Ammon's horn (tissue), 1 donor: ENCODE data around the gene MUC5AC.

ENCODE experiments used
- DNase-seq: peaks from one replicate; pipeline ENCODE4 v3.0.0-alpha.2; 2016; ENCODE audit warnings: low spot score

MUC5AC gene

DNA sequence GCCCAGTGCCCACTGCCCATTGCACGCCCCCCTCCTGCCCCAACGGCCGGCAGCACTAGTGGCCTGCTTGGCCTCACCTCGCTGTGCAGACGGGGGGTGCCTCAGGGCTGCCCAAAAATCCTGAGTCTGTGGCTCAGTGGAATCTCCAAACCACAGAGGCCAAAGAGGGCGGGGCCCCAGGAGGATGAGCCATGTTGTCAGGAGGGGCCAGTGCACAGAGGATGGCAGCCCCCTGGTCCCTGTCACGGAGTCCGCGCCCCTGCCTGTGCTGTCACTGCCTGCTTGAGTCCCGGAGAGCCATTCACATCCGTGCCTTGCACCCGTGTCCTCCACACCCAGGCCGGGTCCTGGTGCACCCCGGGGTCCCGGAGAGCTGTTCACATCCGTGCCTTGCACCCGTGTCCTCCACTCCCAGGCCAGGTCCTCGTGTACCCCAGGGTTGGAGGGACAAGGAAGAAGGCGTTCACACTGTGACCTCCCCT is 36.4 kb upstream of the MUC5AC start:
- no peak for DNase-seq

DNA sequence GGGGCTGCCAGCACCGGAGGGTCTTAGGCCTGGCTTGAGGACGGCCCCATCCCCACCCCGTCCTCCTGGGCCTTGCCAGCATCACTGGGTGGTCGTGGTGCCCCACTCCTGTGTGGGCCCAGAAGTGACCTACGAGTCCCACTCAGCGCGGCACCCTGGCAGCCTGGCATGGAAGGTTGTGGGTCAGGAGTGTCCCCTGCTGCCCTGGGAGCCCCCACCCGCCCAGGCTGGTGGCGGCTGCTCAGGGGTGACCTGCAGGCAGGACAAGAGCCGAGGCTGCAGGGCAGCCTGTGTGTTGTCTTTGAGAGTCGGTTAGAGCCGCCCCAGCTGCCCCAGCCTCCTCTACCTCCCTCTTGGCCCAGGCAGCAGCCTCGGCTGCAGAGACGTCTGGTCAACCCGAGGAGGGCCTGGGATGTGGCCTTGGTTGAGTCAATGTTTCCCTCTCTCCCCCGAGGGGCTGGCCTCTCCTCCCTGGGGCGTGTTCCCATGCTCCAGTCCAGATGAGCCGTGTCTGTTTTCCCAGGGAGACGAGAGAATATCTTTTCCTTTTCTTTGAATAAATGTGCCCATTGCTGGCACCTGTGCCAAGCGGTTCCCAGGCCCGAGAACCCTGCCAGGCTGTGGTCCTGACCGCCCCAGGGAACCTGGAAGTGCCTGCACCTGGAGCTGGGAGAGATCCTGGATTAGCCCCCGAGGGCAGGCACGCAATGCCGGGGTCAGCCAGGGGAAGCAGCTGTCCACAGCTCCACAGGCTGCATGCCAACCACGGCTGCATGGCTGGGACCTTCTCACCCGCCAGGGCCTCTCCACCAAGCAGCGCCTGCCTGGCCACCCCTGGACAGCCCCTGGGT is 35.7 kb upstream of the MUC5AC start:
- no peak for DNase-seq

DNA sequence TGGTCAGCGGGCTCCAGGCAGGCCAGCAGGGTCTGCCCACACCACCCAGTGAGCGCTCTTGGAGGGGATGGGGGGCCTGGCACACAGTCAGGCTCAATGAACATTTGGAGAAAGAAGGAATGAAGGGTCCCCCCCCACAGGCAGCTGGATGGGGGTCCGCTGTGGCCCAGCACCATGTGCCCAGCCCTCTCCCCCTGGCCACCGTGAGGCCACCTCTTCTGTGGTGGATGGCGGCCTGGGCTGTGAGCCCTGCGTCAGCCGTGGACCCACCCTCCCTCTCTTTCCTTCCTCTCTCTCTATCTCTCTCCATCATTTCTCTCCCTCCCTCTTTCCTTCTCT is 35.1 kb upstream of the MUC5AC start:
- DNase-seq = no peak

DNA sequence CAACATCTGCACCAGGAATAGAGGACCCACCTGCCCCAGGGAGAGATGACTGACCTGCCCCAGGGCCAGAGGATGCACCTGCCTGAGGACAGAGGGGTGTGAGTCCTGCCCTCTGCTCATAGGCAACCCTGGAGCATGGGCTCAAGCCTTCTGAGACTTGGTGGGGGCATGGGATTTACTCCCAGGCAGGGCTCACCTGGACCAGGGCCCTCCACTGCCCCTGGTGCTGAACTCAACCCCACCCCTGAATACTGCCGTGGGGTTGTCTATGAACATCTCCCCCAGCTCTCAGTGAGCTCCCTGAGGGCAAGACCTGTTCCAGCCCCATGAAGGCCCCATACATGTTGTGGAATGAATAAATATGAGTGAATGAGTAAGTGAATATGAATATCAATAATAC is 33.8 kb upstream of the MUC5AC start:
- DNase-seq = no peak

DNA sequence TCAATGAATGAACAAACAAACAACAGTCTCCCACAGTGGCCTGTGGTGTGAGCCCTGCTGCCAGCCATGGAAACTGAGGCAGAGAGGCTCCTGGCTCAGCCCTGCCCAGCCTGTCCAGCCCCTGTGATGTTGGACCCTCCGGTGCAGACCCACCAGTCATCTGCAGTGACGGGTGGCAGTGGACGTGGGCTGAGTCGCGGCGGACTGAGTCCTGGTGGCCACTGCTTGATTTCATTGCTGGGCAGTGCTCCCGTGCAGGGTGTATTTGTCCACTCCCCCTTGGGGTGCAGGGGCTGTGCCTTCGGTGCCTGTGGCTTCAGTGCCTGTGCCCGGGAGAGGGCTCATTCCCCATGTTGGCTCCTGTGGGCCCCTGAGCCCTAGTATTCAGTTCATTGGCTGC is 31.9 kb upstream of the MUC5AC start:
- DNase-seq = no peak

DNA sequence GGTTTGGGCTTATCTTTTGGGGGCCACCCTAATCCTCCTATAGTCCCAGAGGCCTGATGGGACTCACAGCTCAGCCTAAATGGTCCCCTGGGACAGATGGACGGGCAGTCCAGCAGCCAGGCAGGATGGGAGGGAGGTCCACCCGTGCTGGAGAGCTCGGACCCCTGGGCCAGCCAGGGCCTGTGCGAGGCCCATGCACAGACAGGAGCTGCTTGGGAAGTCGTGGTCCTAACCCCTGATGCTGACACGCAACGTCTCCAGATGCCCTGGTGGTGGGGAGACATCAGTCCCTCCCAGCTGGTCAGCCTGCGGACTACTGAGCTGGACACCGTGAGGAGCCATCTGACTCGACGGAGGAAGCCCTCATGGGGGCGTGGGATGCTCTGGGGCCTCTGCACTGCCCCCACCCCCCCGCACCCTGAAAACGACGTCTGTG is 31.2 kb upstream of the MUC5AC start:
- DNase-seq = no peak

DNA sequence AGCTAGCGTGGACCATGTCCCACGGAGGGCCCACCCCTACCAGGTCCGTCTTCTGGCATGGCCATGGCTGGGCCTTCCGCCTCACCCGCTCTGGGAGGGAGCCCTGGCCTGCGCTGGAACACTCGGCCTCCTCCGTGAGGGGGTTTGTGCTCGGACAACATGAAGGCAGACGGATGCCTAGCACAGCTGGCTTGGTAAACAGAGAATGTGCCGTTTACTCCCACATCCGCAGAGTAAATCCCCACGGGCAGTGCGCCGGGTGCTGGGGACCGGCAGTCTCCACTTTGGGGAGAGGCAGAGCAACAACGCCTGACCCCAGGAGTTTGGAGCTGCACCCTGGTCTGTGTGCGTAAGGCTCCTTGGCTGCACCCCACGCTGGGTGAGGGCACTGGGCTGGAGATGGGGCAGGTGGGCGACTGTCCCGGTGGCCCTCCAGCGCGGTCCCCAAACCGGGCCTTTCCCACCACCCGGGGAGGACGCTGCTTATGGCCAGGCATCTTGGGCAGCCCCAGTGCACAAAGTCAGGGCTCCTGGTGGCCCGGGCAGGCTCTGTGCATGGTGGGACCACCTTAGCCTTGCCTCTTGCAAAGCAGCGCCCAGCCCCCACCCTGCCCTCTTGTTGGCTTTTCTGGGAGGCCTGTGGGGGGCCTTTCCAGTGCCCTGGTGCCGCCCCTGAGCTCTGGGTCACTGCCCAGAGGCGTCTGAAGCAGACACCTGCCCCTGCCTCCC is 30.7 kb upstream of the MUC5AC start:
- DNase-seq = no peak

DNA sequence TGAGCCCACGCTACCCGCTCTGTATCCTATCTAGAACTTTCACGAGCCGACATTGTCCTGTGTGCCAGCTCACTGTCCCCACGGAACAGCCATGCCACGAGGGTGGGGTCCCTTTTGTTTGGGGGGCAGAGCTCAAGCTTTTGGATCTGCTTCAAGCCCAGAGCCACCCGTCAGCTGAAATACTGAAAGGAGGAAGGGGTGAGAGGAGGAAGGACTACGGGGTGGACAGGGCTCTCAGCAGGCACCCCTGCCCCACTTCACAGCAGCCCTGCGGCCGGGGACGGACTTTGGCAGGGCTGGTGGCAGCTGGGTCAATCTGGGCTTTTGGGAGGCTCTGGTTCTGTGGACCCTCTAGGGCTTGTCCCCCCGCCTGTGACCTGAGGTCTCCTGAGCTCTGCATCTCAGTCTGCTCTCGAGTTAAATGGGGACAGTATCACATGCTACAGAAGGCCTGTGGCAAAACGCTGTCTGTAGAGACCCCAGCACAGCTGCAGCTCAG is 30.0 kb upstream of the MUC5AC start:
- no peak for DNase-seq

DNA sequence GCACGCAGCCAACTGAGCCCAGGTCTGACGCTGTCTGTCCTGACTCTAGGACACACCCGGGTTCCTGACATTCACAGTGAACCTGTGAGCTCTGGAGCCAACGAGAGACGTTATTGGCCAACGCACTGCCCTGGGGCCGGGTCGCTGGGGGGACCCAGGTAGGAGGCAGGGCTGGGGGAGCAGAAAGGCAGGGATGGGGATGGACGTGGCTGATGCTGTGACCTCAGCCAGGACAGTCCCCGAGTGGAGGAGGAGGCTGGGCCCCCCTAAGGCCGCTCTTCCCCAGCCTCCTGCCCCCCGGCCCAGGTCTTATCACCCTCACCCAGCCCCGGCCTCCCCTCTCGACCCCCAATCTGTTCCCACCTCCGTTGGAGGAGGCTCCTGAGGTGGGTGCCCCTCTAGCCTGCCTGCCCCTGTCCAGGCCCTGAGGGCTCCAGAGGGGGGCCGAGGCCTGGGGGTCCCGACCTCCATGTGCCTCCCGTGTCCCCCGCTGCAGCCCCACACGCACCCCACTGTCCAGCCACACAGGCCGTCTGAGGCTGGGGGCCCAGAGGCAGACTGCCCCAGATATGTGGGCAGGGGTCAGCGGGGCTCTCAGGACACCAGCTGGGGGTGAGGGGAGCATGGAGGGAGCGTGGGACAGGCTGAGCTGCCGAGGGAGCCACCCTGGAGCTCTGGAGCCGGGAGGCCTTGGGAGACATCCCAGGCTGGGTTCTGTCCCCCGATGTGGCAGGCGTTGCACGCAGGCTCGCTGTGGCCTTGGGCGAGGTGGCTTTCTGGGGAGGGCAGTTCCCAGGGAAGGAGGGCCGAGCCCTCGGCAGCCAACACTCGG is 29.2 kb upstream of the MUC5AC start:
- no peak for DNase-seq

DNA sequence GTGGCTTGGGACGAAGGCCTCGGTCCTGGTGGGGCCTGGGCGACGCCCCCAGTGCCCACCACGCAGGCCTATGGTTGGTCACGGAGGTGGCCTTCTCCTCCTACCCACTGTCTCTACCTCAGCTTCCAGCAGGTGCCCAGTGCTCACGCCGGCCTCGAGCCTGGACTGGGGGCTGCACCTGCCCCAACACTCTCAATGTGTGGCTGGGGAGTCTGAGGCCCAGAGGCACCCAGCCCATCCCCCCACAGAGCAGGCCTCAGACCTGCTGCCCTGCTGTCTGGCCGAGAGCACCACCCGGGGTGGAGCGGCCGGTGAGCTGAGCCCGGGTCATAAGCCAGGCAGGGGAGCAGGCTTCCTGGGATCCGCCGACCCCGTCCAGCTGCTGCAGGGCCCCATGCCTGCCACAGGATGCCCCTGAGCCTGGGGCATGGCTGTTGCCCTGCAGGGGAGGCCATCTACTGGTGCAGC is 28.6 kb upstream of the MUC5AC start:
- DNase-seq = no peak

DNA sequence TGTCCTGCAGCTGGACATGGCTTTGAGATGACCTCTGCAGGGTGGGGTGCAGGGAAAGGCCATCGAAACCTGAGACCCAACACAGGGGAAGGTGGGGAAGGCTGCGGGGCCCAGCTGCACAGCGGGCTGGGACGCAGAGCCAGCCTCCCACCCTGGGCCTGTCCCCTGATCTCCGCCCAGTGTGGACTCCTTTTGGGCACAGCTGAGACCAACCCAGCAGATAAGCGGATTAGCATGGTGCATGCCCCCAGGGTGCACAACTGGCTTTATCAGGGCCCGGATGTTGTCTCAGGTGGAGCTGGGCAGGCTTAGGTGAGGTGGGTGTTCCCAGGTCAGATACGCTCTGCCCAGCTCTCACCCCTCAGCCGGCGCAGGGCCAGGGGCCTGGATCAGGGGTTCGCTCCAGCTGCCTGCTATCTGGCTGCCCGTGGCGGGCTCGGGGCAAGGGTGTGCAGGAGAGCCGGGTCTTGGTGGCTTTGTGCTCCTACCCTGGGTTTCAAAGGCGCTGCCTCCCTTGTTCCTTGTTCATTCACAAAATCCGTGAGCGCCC is 28.1 kb upstream of the MUC5AC start:
- no peak for DNase-seq

DNA sequence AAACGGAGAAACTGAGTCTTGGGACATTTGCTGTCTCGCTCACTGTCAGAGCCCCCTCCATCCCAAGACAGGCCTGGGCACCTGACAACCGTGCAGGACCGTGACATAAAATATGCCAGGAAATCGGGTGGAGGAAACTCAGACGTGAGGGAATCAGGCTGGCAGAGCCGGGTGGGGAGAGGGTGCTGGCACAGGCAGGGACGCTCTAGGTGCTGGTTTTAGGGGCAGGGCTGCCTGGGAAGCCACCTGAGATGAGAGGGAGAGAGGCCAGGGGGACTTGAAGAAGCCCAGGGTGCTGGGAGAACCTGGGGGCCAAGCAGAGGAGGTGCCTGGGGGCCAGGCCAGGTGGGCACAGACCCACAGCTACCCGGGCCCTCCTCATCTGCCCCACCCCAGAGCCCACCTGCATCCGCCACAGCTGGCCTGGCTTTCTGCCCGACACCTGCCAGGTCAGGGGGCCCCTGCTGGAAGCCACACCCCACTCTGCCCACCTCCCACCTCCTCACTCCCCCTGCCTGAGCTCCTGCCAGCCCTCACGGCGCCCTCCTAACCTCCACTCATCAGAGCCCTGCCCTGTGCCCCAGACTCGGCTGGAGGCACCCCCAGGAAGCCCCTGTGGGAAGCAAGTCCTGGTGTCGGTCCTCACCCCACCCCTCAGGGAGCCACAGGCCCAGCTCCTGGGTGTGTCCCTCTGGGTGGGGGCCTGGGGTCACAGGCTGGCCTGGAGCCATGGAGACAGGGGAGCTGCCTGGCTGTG is 27.3 kb upstream of the MUC5AC start:
- no peak for DNase-seq

DNA sequence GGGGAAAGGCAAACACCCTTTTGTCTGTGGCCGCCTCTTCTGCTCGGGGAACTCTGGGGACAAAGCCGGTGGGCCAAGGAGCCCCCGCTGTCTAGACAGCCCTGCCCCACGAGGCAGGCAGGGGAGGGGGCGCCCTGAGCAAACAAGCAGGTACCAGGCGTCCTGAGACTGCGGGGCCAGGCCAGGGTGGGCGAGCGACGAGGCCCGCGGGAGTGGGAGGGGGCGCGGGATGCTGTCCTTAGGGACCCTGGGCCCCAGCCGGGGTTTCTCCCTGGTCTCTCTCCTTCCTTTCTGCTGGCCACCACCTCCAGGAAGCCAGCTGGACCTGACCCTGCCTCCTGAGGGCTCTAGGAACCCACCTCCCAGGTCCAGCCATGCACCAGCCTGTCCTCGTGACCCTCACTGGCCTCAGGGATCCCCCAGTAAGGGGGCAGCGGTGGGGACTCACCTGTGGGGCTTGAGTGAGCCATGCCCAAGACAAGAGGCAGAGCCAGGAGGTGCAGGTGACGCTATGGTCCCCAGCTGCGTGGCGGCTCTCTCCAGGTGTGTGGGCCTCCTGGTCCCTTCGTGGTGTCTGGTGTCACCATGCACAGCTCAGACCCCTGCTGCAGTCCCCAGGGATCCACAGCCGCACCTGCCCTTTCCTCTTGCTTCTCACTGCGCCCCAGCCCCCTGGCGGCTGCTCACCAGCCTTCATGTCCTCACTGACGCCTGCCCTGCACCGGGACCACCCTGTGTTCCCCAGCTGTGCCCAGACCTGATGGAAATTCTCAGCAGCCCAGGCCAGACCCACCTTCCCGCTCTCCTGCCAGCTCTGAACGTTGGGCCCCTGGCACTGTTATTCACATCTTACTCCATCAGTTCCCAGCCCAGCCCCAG is 26.5 kb upstream of the MUC5AC start:
- DNase-seq = no peak

DNA sequence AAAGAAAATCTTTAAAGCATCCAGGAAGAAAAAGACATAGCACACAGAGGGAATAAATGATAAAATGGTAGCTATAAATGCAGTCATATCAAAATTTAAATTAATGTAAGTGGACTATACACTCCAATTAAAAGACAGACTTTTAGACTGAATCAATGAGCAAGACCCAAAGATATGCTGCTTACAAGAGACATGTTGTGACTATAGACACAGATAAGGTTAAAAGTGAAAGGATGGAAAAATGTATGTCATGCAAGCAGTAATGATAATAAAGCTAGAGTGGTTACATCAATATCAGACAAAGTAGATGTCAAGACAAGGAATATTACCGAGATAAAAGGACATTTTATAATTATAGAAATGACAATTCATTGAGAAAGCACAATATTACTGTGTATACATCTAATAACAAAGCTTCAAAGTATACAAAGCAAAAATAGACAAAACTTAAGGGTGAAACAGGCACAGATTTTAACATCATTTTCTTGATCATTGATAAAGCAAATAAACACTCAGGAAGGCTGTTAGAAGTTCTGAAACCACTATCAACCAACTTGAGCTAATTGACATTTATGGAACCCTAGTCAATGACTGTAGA is 22.8 kb upstream of the MUC5AC start:
- DNase-seq = no peak

DNA sequence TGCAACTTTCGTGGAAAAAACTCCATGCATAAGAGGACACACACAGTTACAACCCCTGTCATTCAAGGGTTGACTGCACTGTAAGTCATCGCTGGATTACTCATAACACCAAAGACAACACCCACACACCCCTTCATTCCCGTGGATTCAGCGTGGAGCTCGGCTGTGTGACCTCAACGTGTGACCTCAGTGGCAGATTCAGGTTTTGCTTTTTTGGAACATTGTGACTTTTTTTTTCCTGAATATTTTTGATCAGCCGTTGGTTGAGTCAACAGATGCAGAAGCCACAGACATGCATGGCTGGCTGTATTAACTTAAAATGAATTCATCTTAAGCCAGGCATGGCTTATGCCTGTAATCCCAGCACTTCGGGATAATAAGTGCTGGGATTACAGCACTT is 19.7 kb upstream of the MUC5AC start:
- DNase-seq = no peak

DNA sequence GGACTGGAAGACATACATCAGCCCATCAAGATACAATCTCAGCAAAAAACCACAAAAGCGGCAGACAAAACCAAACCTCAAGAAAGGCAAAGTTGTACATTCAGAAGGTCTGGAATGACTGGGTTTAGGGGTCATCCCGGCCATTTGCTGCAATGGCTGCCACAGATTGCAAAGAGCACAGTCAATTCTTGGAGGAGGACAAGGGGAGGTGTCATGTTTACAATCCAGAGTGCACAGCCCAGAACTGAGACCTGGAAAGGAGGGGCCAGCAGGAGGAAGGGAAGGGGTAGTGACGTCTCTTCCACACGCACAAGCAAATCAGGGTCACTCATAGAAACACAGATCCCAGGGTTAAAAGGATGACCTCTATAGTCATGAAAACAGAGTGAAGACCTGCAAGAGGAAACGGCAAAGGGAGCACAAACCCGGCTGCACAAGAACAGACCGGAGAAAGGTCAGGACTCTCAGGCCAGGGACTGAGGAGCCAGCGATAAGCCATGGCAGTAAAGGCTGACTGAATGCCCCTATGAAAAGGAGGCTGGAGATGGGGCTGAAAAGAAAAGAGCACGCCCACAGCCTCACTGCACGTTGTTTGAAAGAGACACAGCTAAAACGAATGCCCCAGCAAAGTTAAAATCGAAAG is 18.2 kb upstream of the MUC5AC start:
- no peak for DNase-seq

DNA sequence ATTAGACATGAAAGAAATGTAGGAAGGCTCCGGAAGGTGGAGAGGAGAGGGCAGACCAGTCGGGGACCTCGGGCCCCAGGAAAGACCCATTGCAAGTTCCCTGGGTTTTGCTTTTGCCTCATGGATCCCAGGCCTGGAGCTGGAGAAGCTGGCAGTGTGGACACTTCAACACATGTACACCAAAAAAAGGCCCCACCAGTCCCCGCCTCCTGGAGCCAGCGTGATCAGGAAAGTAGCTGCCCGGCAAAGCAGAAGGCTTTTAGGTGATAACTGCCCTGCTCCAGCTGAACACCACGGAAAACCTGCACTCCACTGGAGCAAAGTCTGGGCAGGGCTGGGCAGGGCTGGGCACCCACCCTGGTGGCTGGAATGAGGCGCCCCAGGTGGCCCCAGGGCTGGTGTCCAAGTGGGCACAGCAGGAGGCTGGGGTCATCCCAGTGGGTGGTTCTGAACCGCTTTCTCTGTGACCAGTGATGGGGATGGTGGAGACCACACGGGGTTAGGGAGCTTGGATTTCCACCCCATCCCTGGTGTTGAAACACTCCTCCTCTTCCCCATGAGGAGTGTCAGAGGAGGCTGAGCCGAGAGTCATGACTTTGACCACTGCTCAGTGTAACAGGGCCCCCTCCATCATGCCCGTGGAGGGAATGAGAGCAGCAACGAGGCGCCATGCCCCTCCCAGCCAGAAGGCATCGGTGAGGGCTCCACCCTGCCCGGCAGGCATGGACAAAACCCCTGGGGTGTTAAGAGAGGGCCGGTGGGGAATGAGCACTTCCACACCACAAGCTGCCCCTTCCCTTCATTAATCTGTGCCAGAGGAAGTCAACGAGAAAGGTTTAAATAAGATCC is 16.9 kb upstream of the MUC5AC start:
- DNase-seq = no peak

DNA sequence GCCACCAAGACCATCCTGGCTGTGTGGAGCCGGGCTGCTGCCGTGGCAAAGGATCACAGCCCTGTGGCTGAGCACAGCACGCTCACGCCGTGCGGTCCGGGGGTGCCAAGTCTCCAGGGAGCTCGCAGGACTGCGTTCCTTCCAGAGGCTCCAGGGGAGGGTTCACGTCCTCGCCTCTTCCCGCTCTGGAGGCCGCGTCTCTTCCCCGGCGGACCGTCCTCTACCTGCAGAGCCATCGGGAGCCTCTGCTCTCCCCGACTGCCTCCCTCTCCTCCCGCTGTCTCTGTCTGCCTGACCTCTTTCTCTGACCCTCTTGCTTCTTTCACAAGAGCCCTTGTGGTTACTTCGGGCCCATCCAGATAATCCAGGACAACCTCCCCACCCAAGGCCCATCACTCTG is 11.4 kb upstream of the MUC5AC start:
- no peak for DNase-seq
